ENCODE data around the gene PCSK4.

Gene PCSK4

DNA sequence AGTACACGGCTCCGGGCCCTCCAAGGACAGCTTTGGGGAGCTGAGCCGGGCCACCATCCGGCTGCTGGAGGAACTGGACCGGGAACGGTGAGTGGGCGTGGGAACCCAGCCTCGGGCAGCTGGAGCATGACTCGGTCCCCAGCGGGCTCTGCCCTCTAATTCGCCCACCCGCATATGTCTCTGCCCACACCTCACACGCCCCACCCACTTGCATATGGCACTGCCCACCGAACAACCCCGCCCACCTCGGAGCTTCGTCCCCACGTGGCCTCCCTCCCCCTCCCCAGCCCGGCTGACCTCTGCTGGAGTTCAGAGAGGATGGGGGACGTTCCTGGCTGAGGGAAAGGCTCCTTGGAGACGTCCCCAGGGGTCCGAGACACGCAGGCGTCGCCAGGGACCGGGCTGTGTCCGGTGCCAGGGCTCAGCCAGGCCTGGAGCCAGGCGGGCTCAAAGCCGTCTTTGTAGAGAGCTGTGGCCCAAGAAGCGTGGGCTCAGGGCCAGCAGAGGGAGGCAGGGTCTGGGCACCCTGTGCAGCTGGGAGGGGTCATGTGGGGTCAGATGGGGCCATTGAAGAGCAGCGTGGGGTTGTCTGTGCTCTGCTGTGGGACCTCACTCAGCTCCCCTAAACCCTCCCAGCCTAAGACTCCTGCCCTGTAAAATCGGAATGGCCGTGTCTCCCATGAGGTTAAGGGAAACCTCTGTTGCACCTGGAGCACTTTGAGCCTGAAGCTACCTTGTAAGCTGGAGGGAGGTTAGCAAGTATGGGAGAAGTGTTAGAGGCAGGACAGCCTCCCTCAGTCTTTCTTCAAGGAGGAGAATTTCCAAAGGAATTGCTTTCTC, 36.4 kb downstream of the PCSK4 start:
- TF ChIP-seq, protein P1, sequence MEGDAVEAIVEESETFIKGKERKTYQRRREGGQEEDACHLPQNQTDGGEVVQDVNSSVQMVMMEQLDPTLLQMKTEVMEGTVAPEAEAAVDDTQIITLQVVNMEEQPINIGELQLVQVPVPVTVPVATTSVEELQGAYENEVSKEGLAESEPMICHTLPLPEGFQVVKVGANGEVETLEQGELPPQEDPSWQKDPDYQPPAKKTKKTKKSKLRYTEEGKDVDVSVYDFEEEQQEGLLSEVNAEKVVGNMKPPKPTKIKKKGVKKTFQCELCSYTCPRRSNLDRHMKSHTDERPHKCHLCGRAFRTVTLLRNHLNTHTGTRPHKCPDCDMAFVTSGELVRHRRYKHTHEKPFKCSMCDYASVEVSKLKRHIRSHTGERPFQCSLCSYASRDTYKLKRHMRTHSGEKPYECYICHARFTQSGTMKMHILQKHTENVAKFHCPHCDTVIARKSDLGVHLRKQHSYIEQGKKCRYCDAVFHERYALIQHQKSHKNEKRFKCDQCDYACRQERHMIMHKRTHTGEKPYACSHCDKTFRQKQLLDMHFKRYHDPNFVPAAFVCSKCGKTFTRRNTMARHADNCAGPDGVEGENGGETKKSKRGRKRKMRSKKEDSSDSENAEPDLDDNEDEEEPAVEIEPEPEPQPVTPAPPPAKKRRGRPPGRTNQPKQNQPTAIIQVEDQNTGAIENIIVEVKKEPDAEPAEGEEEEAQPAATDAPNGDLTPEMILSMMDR (IDR thresholded peaks at IDR 0.05; ENCODE audit: insufficient read depth, low read depth, low read length, missing control alignments): no peak
- DNase-seq (ENCODE audit: low read depth): no peak
- H3K4me3 ChIP-seq (ENCODE audit: low read depth, low read length): no peak overlapping the region

DNA sequence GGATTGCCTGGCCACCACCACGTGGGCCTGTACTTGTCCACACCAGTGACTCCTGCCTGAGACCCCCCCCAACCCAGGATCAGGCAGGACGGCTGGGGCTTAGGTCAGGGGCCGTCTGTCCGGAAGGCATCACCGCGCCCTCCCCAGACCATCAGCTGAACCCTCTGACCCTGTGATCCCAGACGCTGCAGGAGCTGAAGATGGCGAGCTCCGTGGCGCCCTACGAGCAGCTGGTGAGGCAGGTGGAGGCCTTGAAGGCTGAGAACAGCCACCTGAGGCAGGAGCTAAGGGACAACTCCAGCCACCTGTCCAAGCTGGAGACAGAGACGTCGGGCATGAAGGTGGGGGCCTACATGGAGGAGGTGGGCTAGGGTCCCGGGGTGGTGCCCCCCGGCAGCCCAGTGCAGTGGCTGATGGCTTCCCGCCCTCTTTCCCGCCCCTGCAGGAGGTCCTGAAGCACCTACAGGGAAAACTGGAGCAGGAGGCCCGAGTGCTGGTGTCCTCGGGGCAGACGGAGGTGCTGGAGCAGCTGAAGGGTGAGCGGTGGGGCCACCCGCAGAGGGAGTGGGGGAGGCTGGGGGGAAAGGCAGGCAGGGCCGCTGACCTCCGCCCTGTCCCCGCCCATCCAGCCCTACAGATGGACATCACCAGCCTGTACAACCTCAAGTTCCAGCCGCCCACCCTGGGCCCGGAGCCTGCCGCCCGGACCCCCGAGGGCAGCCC, 37.2 kb downstream of the PCSK4 start:
- H3K4me3 ChIP-seq (ENCODE audit: low read depth, low read length): no peak overlapping the region
- TF ChIP-seq, protein P1 (IDR thresholded peaks at IDR 0.05; ENCODE audit: insufficient read depth, low read depth, low read length, missing control alignments): no peak
- no peak for DNase-seq (ENCODE audit: low read depth)

- no peak for DNase-seq (ENCODE audit: low read depth)
- H3K4me3 ChIP-seq (ENCODE audit: low read depth, low read length): no peak overlapping the region
- TF ChIP-seq, protein P1 (IDR thresholded peaks at IDR 0.05; ENCODE audit: insufficient read depth, low read depth, low read length, missing control alignments): no peak
These were observed 38.0 kb downstream of the PCSK4 start for GRCh38 chr19:1451916-1452801.

GRCh38 chr19:1450735-1451731, 39.1 kb downstream of the PCSK4 start:
- no peak overlapping the region for H3K4me3 ChIP-seq (ENCODE audit: low read depth, low read length)
- no peak for DNase-seq (ENCODE audit: low read depth)

GRCh38 chr19:1449467-1450442, 40.4 kb downstream of the PCSK4 start, which contains the start of gene APC2:
APC2 (plus strand) TSS chr19:1450121; CDS start chr19:1453002, 2,881 bp downstream.
- TF ChIP-seq, protein P1 (IDR thresholded peaks at IDR 0.05; ENCODE audit: insufficient read depth, low read depth, low read length, missing control alignments): no peak
- DNase-seq (ENCODE audit: low read depth): no peak
- no peak within 1 kb of the TSS for H3K4me3 ChIP-seq (ENCODE audit: low read depth, low read length)

More at GRCh38 chr19:1450735-1451731, 39.1 kb downstream of the PCSK4 start:
- TF ChIP-seq, protein P1 (IDR thresholded peaks at IDR 0.05; ENCODE audit: insufficient read depth, low read depth, low read length, missing control alignments): no peak

Measured in GM12865 (cell line).